Measurements from ENCODE around the gene SASH1. TPM values are rescaled to one million over a fixed set of nuclear protein-coding genes. Genes with fewer than 3 reads are reported as not detected.

The SASH1 gene
- polyA plus RNA-seq, 1 donor from 2014 or later = 7.0 TPM

DNA sequence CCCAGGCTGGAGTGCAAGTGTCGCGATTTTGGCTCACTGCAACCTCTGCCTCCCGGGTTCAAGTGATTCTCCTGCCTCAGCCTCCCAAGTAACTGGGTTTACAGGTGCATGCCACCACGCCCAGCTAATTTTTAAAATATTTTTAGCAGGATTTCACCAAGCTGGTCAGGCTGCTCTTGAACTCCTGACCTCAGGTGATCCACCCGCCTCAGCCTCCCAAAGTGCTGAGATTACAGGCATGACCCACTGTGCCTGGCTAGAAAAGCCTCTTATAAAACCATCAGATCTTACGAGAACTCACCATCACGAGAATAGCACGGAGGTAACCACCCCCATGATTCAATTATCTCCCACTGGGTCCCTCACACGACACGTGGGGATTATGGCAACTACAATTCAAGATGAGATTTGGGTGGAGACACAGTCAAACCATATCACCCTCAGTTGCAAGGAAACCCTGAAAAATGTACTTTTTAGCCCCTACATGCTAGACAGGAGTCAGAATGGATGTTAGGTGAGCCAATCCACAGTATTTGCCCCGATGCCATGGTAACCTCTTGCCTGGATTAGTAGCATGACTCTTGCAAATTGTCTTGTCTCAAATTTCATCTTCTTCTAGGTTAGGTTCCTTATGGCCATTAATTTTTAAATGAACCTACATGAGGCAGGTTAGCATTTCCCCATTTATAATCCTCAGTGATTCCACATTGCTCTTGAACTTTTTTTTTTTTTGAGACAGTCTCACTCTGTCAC, 17.1 kb upstream of the SASH1 start:
- no peaks in the 10 kb centered on the region for H4K20me1 ChIP-seq (ENCODE audit: insufficient read depth)
- H3K9ac ChIP-seq (ENCODE audit: low read length) = no peak overlapping the region
- H3F3A ChIP-seq (ENCODE audit: insufficient read depth, low read length, poor library complexity, severe bottlenecking) = no peaks in the 10 kb centered on the region
- no peaks in the 10 kb centered on the region for H3K9me2 ChIP-seq (ENCODE audit: insufficient read depth, low read length)
- H3K36me3 ChIP-seq (ENCODE audit: insufficient read depth, low read length) = no peaks in the 10 kb centered on the region
- H3K27ac ChIP-seq (ENCODE audit: low read length) = no peak overlapping the region
- no peaks in the 10 kb centered on the region for H3K9me3 ChIP-seq (ENCODE audit: low read length)
- no peaks in the 10 kb centered on the region for H3K79me2 ChIP-seq (replicated peaks; ENCODE audit: insufficient read depth, low read length)
- no peak overlapping the region for H3K4me3 ChIP-seq (ENCODE audit: low read length)
- H3K4me2 ChIP-seq (ENCODE audit: low read length) = no peak overlapping the region
- TF ChIP-seq EP300 (conservative IDR thresholded peaks at IDR 0.05; ENCODE audit: poor library complexity, severe bottlenecking) (no peak), EZH2 (IDR thresholded peaks at IDR 0.05; ENCODE audit: borderline replicate concordance, insufficient read depth, low read length, poor library complexity, severe bottlenecking) (no peak), MXI1 (conservative IDR thresholded peaks at IDR 0.05; ENCODE audit: poor library complexity, severe bottlenecking) (no peak), SMC3 (conservative IDR thresholded peaks at IDR 0.05; ENCODE audit: poor library complexity) (no peak), TAF1 (IDR thresholded peaks at IDR 0.05; ENCODE audit: low read depth) (no peak), RAD21 (conservative IDR thresholded peaks at IDR 0.05) (no peak), POLR2AphosphoS5 (IDR thresholded peaks at IDR 0.05) (no peak), REST (IDR thresholded peaks at IDR 0.05; ENCODE audit: borderline replicate concordance) (no peak), CTCF (IDR thresholded peaks at IDR 0.05; ENCODE audit: poor library complexity, severe bottlenecking) (no peak)
- no peak overlapping the region for H2AFZ ChIP-seq (ENCODE audit: low read depth, low read length)
- H3K27me3 ChIP-seq (ENCODE audit: insufficient read depth, low read depth, low read length) = no peaks in the 10 kb centered on the region

DNA sequence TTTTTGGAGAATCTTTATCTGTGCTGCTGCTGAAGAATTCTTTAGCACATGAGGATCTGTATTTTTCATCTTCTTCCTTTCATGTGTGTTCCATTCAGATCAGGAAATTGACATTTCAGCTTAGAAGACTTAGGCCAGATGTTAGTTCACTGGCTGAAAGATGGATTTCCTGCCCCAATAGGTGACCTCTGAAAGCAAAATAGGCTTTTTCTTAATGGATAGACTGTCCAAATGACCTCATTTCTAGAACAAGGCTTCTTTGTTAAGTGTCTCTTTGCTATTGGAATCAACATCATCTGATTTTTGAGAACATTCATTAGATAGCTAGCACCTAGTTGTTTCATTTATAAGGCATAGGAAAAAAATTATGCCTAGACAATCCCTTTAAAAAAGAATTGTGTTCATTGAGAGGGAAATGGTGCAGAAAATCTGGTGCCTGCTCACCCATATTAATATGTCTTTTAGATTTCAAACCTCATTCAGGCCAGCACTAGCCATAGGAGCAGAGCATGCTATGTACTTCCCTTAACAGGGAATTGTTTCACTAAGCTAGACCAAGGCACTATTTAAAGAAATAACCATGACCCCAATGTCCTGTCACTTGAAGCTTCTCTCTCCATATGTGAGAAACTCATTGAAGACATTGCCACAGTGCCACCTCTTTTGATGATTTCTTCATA, 13.6 kb upstream of the SASH1 start:
- Histone ChIP-seq H4K20me1 (ENCODE audit: insufficient read depth) (no peaks in the 10 kb centered on the region), H3F3A (ENCODE audit: insufficient read depth, low read length, poor library complexity, severe bottlenecking) (no peaks in the 10 kb centered on the region), H3K9ac (ENCODE audit: low read length) (no peak overlapping the region), H3K9me3 (ENCODE audit: low read length) (no peaks in the 10 kb centered on the region), H3K79me2 (replicated peaks; ENCODE audit: insufficient read depth, low read length) (no peaks in the 10 kb centered on the region), H3K36me3 (ENCODE audit: insufficient read depth, low read length) (no peaks in the 10 kb centered on the region), H3K4me2 (ENCODE audit: low read length) (no peak overlapping the region), H2AFZ (ENCODE audit: low read depth, low read length) (no peak overlapping the region), H3K27ac (ENCODE audit: low read length) (no peak overlapping the region), H3K4me3 (ENCODE audit: low read length) (no peak overlapping the region), H3K27me3 (ENCODE audit: insufficient read depth, low read depth, low read length) (no peaks in the 10 kb centered on the region), H3K9me2 (ENCODE audit: insufficient read depth, low read length) (no peaks in the 10 kb centered on the region)
- TF ChIP-seq SMC3 (conservative IDR thresholded peaks at IDR 0.05; ENCODE audit: poor library complexity) (no peak), EP300 (conservative IDR thresholded peaks at IDR 0.05; ENCODE audit: poor library complexity, severe bottlenecking) (no peak), REST (IDR thresholded peaks at IDR 0.05; ENCODE audit: borderline replicate concordance) (no peak), TAF1 (IDR thresholded peaks at IDR 0.05; ENCODE audit: low read depth) (no peak), EZH2 (IDR thresholded peaks at IDR 0.05; ENCODE audit: borderline replicate concordance, insufficient read depth, low read length, poor library complexity, severe bottlenecking) (no peak), CTCF (IDR thresholded peaks at IDR 0.05; ENCODE audit: poor library complexity, severe bottlenecking) (no peak), POLR2AphosphoS5 (IDR thresholded peaks at IDR 0.05) (no peak), MXI1 (conservative IDR thresholded peaks at IDR 0.05; ENCODE audit: poor library complexity, severe bottlenecking) (no peak), RAD21 (conservative IDR thresholded peaks at IDR 0.05) (no peak)

Data from neural cell (in vitro differentiated cells).